Measurements from ENCODE around the gene MAP6D1.

MAP6D1 gene

GRCh38 chr3:183823963-183824362, 1.4 kb downstream of the MAP6D1 start:
- no peak for DNase-seq (ENCODE audit: low spot score)

DNA sequence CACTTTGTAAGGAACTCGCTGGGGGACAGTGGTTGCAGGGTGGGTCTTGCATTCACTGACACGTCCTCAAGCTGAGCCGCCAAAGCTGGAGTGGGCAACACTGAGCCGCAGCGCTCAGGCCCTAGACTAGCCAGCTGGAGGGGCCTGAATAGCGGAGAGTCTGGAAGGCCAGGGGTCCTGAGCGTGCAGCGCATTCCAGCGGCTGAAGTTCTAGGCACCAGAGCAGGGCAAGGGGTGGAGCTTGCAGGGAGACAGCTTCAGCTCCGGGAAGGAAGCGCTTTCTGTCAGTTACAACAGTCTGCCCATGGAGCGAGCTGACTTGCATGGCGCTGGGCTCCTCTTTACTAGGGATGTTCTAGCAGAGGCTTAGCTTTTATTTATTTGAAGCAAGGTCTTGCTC, 2.7 kb downstream of the MAP6D1 start:
- DNase-seq (ENCODE audit: low spot score), result no peak

GRCh38 chr3:183819831-183820230, 5.5 kb downstream of the MAP6D1 start:
- DNase-seq (ENCODE audit: low spot score), result no peak

- DNase-seq (ENCODE audit: low spot score), result no peak
These were observed 6.4 kb downstream of the MAP6D1 start for GRCh38 chr3:183818706-183819624.

- no peak for DNase-seq (ENCODE audit: low spot score)
These were observed 7.2 kb downstream of the MAP6D1 start for GRCh38 chr3:183818041-183818620.

DNA sequence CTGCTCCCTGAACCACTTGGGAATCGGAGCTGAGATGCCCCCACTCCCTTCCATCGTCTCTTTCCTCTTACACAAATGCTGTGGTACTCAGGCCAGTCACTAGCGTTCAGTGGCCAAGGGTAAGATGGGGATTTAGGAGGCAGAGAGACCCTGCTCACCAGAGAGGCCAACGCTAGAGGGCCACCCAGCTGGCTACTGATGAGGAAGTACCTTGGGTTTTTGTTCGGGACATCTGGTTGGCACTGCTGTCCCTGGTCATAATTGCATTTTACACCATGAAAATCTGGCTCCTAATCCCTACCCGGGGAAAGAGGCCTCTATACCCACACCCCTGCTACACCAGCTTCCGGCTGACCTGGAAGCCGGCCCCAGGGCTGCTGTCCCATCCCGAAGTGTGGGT, 7.7 kb downstream of the MAP6D1 start:
- no peak for DNase-seq (ENCODE audit: low spot score)

DNA sequence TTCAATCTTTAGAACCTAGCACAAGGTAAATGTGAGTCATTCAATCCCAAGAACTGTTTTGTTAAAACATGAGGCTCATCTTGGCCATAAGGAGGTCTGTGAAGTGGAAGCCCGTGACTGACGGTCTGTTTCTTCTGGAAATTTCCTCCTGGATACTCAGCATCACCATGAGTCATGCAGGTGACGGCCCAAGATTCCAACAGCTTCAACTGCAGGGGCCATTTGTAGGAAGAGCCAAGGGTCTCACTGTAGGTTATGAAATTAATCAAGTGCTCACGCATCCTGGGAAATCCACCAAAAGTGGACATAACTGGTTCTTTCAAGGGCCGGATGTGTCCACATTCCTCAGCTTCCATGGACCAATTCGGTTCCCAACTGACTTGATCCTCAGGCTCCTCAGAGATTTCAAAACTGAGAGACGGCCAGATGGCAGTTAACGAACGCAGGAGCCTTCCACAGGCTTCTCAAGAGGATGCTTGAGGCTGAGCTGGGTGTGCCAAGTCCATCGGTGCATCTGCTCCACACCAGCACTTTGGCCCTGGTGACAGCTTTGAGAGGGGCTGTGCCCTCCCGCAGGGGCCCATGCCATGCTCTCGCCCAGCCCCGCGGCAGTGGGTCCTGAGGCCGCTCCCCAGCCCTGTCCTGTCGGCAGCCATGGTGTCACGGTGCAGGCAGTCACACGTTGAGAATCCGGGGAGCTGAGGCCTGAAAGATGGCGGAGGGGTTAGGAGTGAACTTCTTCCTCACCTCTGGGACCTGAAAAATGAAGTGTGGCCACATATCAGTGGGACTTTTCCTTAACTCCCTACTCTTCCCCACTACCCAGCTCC, 8.5 kb downstream of the MAP6D1 start:
- DNase-seq (ENCODE audit: low spot score), result no peak

DNA sequence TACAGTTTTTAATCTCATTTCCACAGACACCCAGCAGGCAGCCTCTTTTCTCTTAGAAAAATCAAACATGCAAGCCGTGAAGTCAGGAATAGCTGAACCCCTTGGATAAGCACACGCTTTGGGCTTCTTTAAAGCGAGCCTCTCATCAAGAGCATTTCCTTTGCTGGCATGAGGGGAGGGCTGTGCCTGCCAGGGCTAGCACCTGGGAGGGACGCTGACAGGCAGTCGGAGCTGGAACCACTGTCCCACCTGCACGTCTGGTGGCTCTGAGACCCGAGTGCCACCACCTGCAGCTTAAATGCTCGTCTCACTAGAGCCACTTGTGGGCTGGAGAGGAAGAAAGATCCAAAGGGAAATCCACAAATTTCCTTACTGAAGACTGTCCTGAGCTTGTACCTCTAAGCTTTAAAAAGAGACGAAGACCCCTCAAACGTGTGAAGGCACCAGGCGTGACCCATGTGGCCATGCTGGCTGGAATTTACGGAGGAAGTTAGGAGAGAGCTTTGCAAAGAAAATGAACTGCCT, 9.4 kb downstream of the MAP6D1 start:
- no peak for DNase-seq (ENCODE audit: low spot score)

GRCh38 chr3:183815563-183815940, 9.8 kb downstream of the MAP6D1 start:
- no peak for DNase-seq (ENCODE audit: low spot score)

- DNase-seq (ENCODE audit: low spot score), result no peak
These were observed 11.1 kb downstream of the MAP6D1 start for GRCh38 chr3:183814240-183814639.

- DNase-seq (ENCODE audit: low spot score), result no peak
These were observed 12.5 kb downstream of the MAP6D1 start for GRCh38 chr3:183812761-183813445.

- DNase-seq (ENCODE audit: low spot score), result no peak
These were observed 13.7 kb downstream of the MAP6D1 start for GRCh38 chr3:183811638-183812037.

DNA sequence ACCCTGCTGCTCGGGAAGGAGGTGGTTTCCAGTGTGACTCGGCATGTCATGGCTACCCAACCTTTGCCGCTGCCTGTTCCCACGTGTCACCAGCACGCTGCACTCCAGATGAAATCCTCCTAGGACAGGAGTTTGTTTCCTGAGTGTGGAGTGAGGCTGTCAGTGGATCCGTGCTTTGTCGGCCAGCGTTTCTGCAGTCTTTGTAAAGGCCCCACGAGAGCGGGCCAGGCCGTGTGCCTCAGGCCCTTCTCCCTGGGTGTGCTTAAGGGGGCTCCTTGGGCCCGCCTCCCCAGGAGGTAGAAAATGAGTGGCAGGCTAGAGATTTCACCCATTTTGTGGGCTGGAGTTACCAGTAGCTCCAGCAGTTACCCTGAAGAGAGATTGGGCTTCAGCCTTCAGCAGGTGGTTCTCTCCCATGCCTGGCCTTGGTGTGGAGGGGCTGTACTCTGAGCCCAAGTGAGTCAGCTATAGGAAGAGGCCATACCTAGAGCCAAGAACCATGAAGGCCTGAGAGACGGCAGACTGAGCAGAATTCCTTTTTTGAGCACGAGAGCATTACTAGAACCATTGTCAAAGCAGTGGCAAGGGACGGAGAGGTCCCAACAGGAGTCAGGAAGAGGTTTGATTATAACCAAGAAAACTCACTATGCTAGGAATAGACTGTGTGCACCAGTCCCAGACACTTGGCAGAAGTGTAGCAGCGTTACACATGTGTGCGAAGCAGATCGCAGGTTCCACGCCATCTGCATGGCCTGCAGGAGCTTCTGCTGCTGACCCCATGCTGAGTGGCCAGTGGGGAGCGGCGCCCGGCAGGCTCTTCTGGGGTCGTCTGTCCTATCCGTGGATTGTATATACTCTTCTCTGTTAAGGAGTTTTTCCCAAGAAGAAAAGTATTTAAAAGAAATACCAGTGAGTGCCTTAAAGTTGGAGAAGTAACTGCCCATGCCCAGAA, 14.5 kb downstream of the MAP6D1 start:
- no peak for DNase-seq (ENCODE audit: low spot score)

DNA sequence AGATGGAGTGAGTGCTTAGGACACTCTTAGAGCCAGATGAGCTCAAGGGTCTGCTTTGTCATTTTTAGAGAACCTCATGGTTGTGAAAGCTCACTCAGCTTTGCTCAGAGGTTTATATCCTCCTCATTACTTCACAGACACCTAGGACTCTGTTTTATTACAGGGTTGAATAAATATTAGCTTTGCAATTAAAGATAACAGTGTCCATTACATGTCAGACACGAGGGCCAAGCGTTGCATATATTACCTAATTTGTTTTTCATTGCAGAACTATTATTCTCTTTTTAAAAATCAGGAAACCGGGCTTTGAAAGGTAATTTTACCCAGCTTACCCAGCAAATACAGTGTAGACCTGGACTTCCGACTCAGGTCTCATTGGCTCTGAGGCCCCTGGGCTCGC, 16.1 kb downstream of the MAP6D1 start:
- DNase-seq (ENCODE audit: low spot score), result no peak

DNA sequence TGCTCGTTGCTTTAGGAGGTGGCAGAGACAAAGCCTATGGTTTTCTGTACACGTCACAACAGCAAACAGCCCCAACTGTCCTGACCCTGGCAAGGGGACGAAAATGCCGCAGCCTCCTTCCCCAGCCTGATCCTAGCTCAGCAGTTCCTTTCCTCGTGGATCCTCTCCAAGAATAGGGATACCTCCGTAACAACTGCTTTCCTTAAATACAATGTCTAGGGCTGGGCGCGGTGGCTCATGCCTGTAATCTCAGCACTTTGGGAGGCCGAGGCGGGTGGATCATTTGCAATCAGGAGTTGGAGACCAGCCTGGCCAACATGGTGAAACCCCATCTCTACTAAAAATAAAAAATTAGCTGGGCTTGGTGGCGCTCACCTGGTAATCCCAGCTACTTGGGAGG, 17.0 kb downstream of the MAP6D1 start:
- DNase-seq (ENCODE audit: low spot score), result no peak

- DNase-seq (ENCODE audit: low spot score), result no peak
These were observed 17.5 kb downstream of the MAP6D1 start for GRCh38 chr3:183807881-183808280.

GRCh38 chr3:183807209-183807728, 18.1 kb downstream of the MAP6D1 start:
- no peak for DNase-seq (ENCODE audit: low spot score)

GRCh38 chr3:183802989-183803388, 22.4 kb downstream of the MAP6D1 start:
- no peak for DNase-seq (ENCODE audit: low spot score)

GRCh38 chr3:183801601-183802000, 23.8 kb downstream of the MAP6D1 start:
- no peak for DNase-seq (ENCODE audit: low spot score)

DNA sequence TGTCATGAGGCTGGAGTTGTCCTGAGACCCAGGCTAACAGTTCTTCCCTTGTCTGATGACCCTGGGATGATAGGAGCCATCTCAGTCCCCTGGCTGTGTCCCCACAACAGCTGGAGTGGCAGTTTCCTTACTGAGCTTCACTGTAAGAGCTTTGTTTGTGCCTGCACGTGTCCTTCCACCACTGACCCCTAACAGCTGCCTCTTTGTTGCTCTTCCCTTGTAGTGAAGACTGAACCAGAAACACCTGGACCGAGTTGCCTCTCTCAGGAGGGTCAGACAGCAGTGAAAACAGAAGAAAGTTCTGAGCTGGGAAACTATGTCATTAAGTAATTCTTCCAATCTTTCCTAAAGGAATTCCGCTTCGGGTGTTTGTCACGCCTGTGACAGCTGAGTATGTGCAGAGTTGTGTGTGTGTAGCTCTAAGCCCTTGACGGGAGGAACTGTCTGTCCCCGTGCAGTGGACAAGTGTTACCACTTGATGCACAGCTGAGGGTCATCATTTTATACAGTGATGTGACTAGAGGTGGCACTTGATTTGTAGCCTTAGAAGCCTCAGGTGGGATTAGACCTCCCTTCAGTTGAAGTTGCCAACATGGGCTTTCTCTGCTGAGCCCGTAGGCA, 25.0 kb downstream of the MAP6D1 start:
- DNase-seq (ENCODE audit: low spot score), result no peak
